ENCODE data around the gene MED13L. TPM values are rescaled to one million over a fixed set of nuclear protein-coding genes. Genes with fewer than 3 reads are reported as not detected.

MED13L gene
- total RNA-seq, 2 experiments from 2014 or later: 203 to 208 TPM

GRCh38 chr12:115950959-115951358, 326.5 kb downstream of the MED13L start:
- no peak overlapping the region for H3K27ac Mint-ChIP-seq
- H3K36me3 Mint-ChIP-seq (ENCODE audit: low read depth): peaks cover 12% of the 10 kb centered on the region

GRCh38 chr12:115949675-115950074, 327.8 kb downstream of the MED13L start:
- intact Hi-C loops (cut with DNase I, micrococcal nuclease): no loop called here
- peaks cover 12% of the 10 kb centered on the region for H3K36me3 Mint-ChIP-seq (ENCODE audit: low read depth)
- H3K9me3 Mint-ChIP-seq: no peaks in the 10 kb centered on the region
- H3K27ac Mint-ChIP-seq: no peak overlapping the region
- ChIA-PET CTCF (no interaction called here), POLR2A (no interaction called here)
- no peak overlapping the region for H3K4me3 Mint-ChIP-seq
- H3K27me3 Mint-ChIP-seq: no peaks in the 10 kb centered on the region
- Histone ChIP-seq H3K27ac (ENCODE audit: low read depth in 1 of 2, low read length in 2 of 2) (no peak overlapping the region), H3K36me3 (ENCODE audit: insufficient read depth, low read length) (peaks cover 3% of the 10 kb centered on the region), H3K4me1 (ENCODE audit: insufficient read depth, low read length) (no peaks in the 10 kb centered on the region), H3K27me3 (ENCODE audit: control insufficient read depth in 1 of 2, insufficient read depth in 2 of 2, low read length in 2 of 2) (no peaks in the 10 kb centered on the region), H3K4me3 (ENCODE audit: low read length) (no peak overlapping the region), H3K9me3 (ENCODE audit: control insufficient read depth in 1 of 2, insufficient read depth in 1 of 2, low read length in 2 of 2) (no peaks in the 10 kb centered on the region)
- H3K4me1 Mint-ChIP-seq (ENCODE audit: low read depth): no peaks in the 10 kb centered on the region
- DNase-seq (no peak), ATAC-seq (ENCODE audit: poor library complexity) (no peak)
- TF ChIP-seq CTCF (IDR thresholded peaks at IDR 0.05): no peak

More at GRCh38 chr12:115950959-115951358, 326.5 kb downstream of the MED13L start:
- H3K36me3 ChIP-seq (ENCODE audit: insufficient read depth, low read length): peaks cover 3% of the 10 kb centered on the region
- H3K9me3 Mint-ChIP-seq: no peaks in the 10 kb centered on the region
- DNase-seq: no peak
- intact Hi-C loops (cut with DNase I, micrococcal nuclease): no loop called here
- H3K4me1 ChIP-seq (ENCODE audit: insufficient read depth, low read length): no peaks in the 10 kb centered on the region
- no peaks in the 10 kb centered on the region for H3K27me3 ChIP-seq (ENCODE audit: control insufficient read depth in 1 of 2, insufficient read depth in 2 of 2, low read length in 2 of 2)
- H3K27me3 Mint-ChIP-seq: no peaks in the 10 kb centered on the region
- H3K4me1 Mint-ChIP-seq (ENCODE audit: low read depth): no peaks in the 10 kb centered on the region
- no peaks in the 10 kb centered on the region for H3K9me3 ChIP-seq (ENCODE audit: control insufficient read depth in 1 of 2, insufficient read depth in 1 of 2, low read length in 2 of 2)
- no peak overlapping the region for H3K27ac ChIP-seq (ENCODE audit: low read depth in 1 of 2, low read length in 2 of 2)
- H3K4me3 ChIP-seq (ENCODE audit: low read length): no peak overlapping the region
- ChIA-PET POLR2A (no interaction called here), CTCF (no interaction called here)
- TF ChIP-seq CTCF (IDR thresholded peaks at IDR 0.05): no peak
- H3K4me3 Mint-ChIP-seq: no peak overlapping the region
- no peak for ATAC-seq (ENCODE audit: poor library complexity)

GRCh38 chr12:115947696-115948062, 329.8 kb downstream of the MED13L start:
- H3K27me3 Mint-ChIP-seq: no peaks in the 10 kb centered on the region
- ATAC-seq (ENCODE audit: poor library complexity): no peak
- POLR2A ChIA-PET: no interaction called here
- H3K27ac Mint-ChIP-seq: no peak overlapping the region
- H3K27ac ChIP-seq (ENCODE audit: low read depth in 1 of 2, low read length in 2 of 2): no peak overlapping the region
- H3K36me3 Mint-ChIP-seq (ENCODE audit: low read depth): peaks cover 12% of the 10 kb centered on the region
- H3K27me3 ChIP-seq (ENCODE audit: control insufficient read depth in 1 of 2, insufficient read depth in 2 of 2, low read length in 2 of 2): no peaks in the 10 kb centered on the region
- CTCF ChIA-PET: interaction anchor here (1.3 kb wide), 1 partner anchor 10 kb away, joined by 4 read pairs; no protein-coding TSS in a partner anchor
- H3K4me1 ChIP-seq (ENCODE audit: insufficient read depth, low read length): no peaks in the 10 kb centered on the region
- H3K4me1 Mint-ChIP-seq (ENCODE audit: low read depth): no peaks in the 10 kb centered on the region
- TF ChIP-seq CTCF (IDR thresholded peaks at IDR 0.05): no peak
- no peak overlapping the region for H3K4me3 ChIP-seq (ENCODE audit: low read length)
- H3K36me3 ChIP-seq (ENCODE audit: insufficient read depth, low read length): peaks cover 3% of the 10 kb centered on the region
- no peaks in the 10 kb centered on the region for H3K9me3 Mint-ChIP-seq
- no peak for DNase-seq
- no peak overlapping the region for H3K4me3 Mint-ChIP-seq
- H3K9me3 ChIP-seq (ENCODE audit: control insufficient read depth in 1 of 2, insufficient read depth in 1 of 2, low read length in 2 of 2): peaks cover 0 to 5% of the 10 kb centered on the region in 2 experiments
- intact Hi-C loops (cut with DNase I, micrococcal nuclease): no loop called here
